HG02798 (cell line): ENCODE data around the gene TNFAIP8.
"Not testable (repeated sequence)": the region's sequence is repeated elsewhere in the genome, so short reads cannot be mapped to it uniquely, and the experiment has no call there.

Experiments
- ATAC-seq: cut with Tn5 transposase; IDR thresholded peaks from one replicate; pipeline ENCODE4 v1.9.1; 2021; ENCODE audit warnings: mild to moderate bottlenecking; ENCODE audit not compliant: unreplicated experiment, poor library complexity

TNFAIP8 gene

GRCh38 chr5:119411361-119412278 lies 55.8 kb downstream of the TNFAIP8 start:
- ATAC-seq = peak; percentile 75

GRCh38 chr5:119412279-119413227 lies 56.7 kb downstream of the TNFAIP8 start:
- no peak for ATAC-seq

DNA sequence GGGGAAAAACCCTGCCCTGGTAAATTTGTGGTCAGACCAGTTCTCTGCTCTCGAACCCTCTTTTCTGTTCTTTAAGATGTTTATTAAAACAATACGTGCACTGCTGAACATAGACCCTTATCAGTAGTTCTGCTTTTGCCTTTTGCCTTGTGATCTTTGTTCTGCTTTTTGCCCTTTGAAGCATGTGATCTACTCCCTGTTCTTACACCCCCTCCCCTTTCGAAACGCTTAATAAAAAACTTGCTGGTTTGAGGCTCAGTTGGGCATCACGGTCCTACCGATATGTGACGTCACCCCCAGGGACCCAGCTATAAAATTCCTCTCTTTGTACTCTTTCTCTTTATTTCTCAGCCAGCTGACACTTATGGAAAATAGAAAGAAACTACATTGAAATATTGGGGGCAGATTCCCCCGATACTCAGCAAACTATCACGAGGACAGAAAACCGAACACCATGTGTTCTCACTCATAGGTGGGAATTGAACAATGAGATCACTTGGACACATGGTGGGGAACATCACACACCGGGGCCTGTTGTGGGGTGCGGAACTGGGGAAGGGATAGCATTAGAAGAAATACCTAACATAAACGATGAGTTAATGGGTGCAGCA lies 58.4 kb downstream of the TNFAIP8 start:
- ATAC-seq = not testable (repeated sequence)

GRCh38 chr5:119417891-119418605 lies 62.2 kb downstream of the TNFAIP8 start:
- peak; percentile 19 for ATAC-seq

- ATAC-seq = peak; percentile 64
Observed at GRCh38 chr5:119418606-119419100, 62.8 kb downstream of the TNFAIP8 start.

- ATAC-seq = no peak
Observed at GRCh38 chr5:119420169-119420568, 64.3 kb downstream of the TNFAIP8 start.

GRCh38 chr5:119426057-119426456 lies 70.2 kb downstream of the TNFAIP8 start:
- no peak for ATAC-seq

DNA sequence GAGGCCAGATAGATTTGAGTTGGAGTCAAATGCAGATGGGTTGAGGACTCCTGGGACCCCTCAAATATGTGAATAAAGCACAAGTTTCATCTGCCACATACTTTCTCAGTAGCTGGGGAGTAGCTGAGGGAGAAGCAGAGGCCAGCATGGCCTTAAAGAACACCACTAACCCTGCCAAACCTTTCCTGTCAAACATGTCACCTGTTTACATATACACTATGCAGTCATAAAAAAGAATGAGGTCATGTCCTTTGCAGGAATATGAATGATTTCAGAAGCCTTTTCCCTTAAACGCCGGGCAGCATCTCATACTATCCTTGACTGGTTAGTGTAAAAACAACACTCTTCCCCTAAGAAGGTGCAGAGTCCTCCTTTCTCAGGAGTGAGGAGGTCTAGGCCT lies 71.2 kb downstream of the TNFAIP8 start:
- no peak for ATAC-seq

- not testable (repeated sequence) for ATAC-seq
Observed at GRCh38 chr5:119427596-119427995, 71.8 kb downstream of the TNFAIP8 start.

DNA sequence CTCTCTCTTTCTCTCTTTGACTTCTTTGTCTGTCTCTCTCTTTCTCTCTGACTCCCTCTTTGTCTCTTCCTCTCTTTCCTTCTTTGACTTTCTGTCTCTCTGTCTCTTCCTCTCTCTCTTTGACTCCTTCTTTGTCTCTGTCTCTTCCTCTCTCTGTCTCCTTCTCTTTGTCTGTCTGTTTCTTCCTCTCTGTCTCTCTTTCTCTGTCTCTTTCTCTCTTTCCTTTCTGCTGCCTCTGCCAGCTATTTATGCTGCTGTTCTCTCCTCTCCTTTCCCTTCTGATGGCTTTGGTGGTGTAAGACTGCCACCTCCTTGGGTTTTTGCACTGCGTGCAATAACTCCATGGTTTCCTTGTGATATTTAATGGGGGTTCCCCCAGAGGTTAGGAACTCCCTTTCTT lies 72.3 kb downstream of the TNFAIP8 start:
- not testable (repeated sequence) for ATAC-seq

DNA sequence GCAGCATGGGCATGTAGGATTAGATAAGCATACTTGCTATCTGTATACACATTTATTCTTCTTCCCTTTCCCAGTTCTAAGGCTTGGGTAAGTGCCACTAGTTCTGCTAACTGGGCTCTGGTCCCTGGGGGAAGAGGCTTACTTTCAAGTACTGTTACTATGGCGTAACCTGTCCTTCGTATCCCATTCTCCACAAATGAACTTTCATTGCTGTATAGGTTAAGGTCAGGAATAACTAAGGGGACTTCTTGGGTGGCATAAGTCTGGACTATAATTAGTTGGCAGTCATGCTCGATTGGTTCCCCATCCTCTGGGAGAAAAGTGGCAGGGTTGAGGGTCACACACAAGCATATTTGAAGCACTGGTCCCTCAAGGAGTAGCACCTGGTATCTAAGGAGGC lies 72.8 kb downstream of the TNFAIP8 start:
- not testable (repeated sequence) for ATAC-seq

GRCh38 chr5:119432674-119433237 lies 76.9 kb downstream of the TNFAIP8 start:
- ATAC-seq = not testable (repeated sequence)

GRCh38 chr5:119435436-119436132 lies 79.8 kb downstream of the TNFAIP8 start:
- peak; percentile 94 for ATAC-seq

DNA sequence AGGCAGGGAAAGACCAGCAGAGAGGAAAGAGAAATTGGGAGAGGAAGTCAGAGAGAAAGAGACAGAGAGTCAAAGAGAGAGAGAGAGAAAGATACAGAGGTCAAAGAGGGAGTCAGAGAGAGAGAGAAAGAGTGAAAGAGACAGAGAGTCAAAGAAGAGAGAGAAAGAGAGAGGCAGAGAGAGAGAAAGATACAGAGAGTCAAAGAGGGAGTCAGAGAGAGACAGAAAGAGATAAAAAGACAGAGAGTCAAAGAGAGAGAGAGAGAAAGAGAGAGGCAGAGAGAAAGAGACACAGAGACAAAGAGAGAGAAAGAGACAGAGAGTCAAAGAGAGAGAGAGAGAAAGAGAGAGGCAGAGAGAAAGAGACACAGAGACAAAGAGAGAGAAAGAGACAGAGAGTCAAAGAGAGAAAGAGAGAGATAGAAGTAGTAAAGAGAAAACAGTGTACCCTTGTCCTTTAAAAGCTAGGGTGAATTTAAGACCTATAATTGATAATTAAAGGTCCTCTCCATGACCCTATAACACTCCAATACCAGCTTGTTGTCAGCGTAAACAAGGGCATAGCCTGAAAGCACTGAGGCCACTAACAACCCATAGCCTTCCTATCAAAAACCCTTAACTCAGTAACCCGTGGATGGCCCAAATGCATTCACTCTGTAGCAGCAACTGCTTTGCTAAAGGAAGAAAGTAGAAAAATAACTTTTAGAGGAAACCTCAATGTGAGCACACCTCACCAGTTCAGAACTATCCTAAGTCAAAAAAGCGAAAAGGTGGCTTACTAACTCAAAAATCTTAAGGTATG lies 82.2 kb downstream of the TNFAIP8 start:
- ATAC-seq = not testable (repeated sequence)

- ATAC-seq = not testable (repeated sequence)
Observed at GRCh38 chr5:119438587-119438917, 82.7 kb downstream of the TNFAIP8 start.

DNA sequence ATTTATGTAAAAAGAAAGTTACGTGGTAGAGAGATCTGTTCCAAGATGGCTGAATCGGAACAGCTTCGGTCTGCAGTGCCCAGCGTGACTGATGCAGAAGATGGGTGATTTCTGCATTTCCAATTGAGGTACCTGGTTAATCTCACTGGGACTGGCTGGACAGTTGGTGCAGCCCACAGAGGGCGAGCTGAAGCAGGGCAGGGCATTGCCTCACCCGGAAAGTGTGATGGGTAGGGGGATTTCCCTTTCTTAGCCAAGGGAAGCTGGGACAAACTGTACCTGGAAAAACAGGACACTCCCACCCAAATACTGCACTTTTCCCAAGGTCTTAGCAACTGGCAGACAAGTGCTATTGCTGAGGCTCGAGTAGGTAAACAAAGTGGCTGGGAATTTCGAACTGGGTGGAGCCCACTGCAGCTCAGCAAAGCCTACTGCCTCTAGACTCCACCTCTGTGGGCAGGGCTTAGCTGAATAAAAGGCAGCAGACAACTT lies 83.4 kb downstream of the TNFAIP8 start:
- ATAC-seq = peak; percentile 36

- ATAC-seq = not testable (repeated sequence)
Observed at GRCh38 chr5:119439632-119440031, 83.8 kb downstream of the TNFAIP8 start.

DNA sequence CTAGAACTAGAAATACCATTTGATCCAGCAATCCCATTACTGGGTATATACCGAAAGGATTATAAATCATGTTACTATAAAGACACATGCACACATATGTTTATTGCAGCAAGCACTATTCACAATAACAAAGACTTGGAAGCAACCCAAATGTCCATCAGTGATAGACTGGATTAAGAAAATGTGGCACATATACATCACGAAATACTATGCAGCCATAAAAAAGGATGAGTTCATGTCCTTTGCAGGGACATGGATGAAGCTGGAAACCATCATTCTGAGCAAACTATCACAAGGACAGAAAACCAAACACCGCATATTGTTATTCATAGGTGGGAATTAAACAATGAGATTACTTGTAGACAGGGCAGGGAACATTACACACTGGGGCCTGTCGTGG lies 88.8 kb downstream of the TNFAIP8 start:
- ATAC-seq = not testable (repeated sequence)
